Adrenal gland (tissue), 19 donors: ENCODE measurements around the gene ANKRD55. TPM values are rescaled to one million over a fixed set of nuclear protein-coding genes. Genes with fewer than 3 reads are reported as not detected.

ENCODE experiments used
- DNase-seq, 7 donors: peaks; one replicate each; pipeline ENCODE4 v3.0.0-alpha.2; 2019 to 2020
- H3K27ac ChIP-seq, 5 donors: fragments of 200-600 bp; sonication (generic) in 4 of 5; 1 replicate in 3 of 5; 2 replicates in 2 of 5; pipeline versions ENCODE4 v1.5.1 to v1.8.0; 2016 to 2020; ENCODE audit warnings: mild to moderate bottlenecking in 1 of 5
- H3K27me3 ChIP-seq: fragments of 200-600 bp; 2 replicates; pipeline ENCODE4 v1.8.0; 2021
- H3K36me3 ChIP-seq, 2 donors: fragments of 200-600 bp; replicated peaks in 1 of 2; 1 replicate in 1 of 2; 2 replicates in 1 of 2; pipeline versions ENCODE4 v1.5.1 to v1.8.0; 2018 to 2022
- H3K4me1 ChIP-seq, 2 donors: fragments of 200-600 bp; replicated peaks in 1 of 2; 1 replicate in 1 of 2; 2 replicates in 1 of 2; pipeline versions ENCODE4 v1.5.1 to v1.8.0; 2018 to 2021
- H3K4me3 ChIP-seq, 4 donors: fragments of 200-600 bp; sonication (generic) in 3 of 4; one replicate each; pipeline ENCODE4 v1.5.1; 2016 to 2018
- H3K9me3 ChIP-seq, 3 donors: fragments of 200-600 bp; sonication (generic) in 1 of 3; replicated peaks in 1 of 3; 1 replicate in 2 of 3; 2 replicates in 1 of 3; pipeline versions ENCODE4 v1.5.1 to v1.8.0; 2016 to 2021
- CTCF ChIP-seq, 6 experiments: fragments of 450-650 bp in 4 of 6; fragments of 200-600 bp in 2 of 6; sonication (generic) in 1 of 6; IDR thresholded peaks; 1 replicate in 5 of 6; 2 replicates in 1 of 6; pipeline versions ENCODE4 v1.5.1 to v1.8.0; 2016 to 2021; ENCODE audit warnings: antibody characterized with exemption in 6 of 6, mild to moderate bottlenecking in 2 of 6, moderate library complexity in 1 of 6
- POLR2A ChIP-seq, 2 donors: fragments of 450-650 bp; IDR thresholded peaks; one replicate each; pipeline ENCODE4 v1.6.1; 2017; ENCODE audit warnings: antibody characterized with exemption in 2 of 2, mild to moderate bottlenecking in 2 of 2, moderate library complexity in 1 of 2
- WGBS, 4 donors: extraction: QIAGEN DNeasy Blood & Tissue Kit in 2 of 4; methylation state at CpG; one replicate each; pipeline versions ENCODE4 v1.1.5 to v1.1.7; 2013 to 2017; 5-methylcytosine and 5-hydroxymethylcytosine counted together
- intact Hi-C, 2 donors: fragments of 100-400 bp; cut with DNase I; formaldehyde crosslinking; loops; one replicate each; pipeline versions ENCODE4 v1.14.1 to v1.15.0; 2022 to 2023
- long read RNA-seq, 10 donors: library from polyadenylated mRNA in 3 of 10; unstranded in 2 of 10; stranded (forward) in 1 of 10; transcript quantifications; one replicate each; pipeline ENCODE4 v2.0.0 and lab custom pipeline, GENCODE V29; 2021 to 2026
- polyA plus RNA-seq, 3 donors: library from polyadenylated mRNA; stranded (reverse); fragments of 200-250 nt in 2 of 3; fragments of 350-450 nt in 1 of 3; fragmentation: Illumina TruSeq in 1 of 3; extraction: RNeasy Lipid Tissue Mini Kit (QIAGEN cat#74804) in 1 of 3; gene quantifications; one replicate each; pipeline ENCODE4 v1.2.3, GENCODE V29; 2013 to 2014
- total RNA-seq, 9 donors: library from RNA; depleted of rRNA in 4 of 9; stranded (reverse); fragments of >200 nt in 4 of 9; fragments of 120-200 nt in 1 of 9; fragmentation: NEBNext Ultra II Directional in 1 of 9; extraction: Animal tissue kit (Norgen Biotek cat#: 25700) in 1 of 9; gene quantifications; one replicate each; pipeline versions ENCODE4 v1.1.0 to v1.2.4, GENCODE V29; 2013 to 2023
- donor health status: healthy with polysubstance abuse.
- donor health status: Bipolar disorder and iron deficiency.
- donor health status: DM: yes; HTN: yes; CAD: no.
- donor health status: DM: no; HTN: no; CAD: no.
- donor health status: DM: no; HTN: no; CAD: no.
- donor health status: DM: yes; HTN: yes; CAD: no.

Gene ANKRD55
- total RNA-seq (under 1 TPM in 6 of 9 donors, not detected in 3; 0.11 to 0.81 (median 0.32) TPM), polyA plus RNA-seq (under 1 TPM in 2 of 3 donors, not detected in 1; 0.03 to 0.31 TPM)
- long read RNA-seq, donor 1: 0 reads
- long read RNA-seq, donor 2: 0 reads
- long read RNA-seq, donor 3: 0 reads
- long read RNA-seq, donor 4, partial matches to known transcripts: 0 of 3 reads
- long read RNA-seq, donor 4, other reads (novel, unspliced or antisense): 3 of 3 reads
- long read RNA-seq, donor 5: 0 reads
- long read RNA-seq, donor 6: 0 reads
- long read RNA-seq, donor 7: 0 reads
- long read RNA-seq, donor 8: 0 reads
- long read RNA-seq, donor 9: 0 reads
- long read RNA-seq, donor 10: 0 reads

DNA sequence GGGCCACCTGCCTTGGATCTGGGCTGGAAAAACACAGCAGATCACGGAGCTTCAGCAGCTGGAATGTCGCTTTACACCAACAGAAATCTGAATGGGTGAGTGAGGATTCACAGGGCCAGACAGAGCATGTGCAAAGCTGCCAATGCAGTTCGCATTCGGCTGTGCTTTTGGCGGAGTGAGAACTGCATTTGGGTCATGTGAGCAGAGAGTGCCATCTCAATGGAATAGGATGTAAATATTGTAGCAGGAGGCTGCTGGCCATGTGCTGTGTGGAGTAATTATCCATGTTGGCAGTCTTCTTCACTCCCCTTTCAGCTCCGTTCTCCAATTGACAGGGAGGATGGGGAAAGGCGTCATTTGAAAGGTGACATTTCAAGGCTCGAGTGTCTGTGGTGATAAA is at the start of gene ANKRD55:
TSS of gene ANKRD55 (minus strand) at position 101 of the 400 bp plus-strand sequence. CDS start 417 bp downstream, outside the sequence.
- TF ChIP-seq CTCF (IDR thresholded peaks at IDR 0.05) (no peak), POLR2A (IDR thresholded peaks at IDR 0.05) (no peak)
- no peaks in the 10 kb centered on the region for H3K36me3 ChIP-seq
- no peak within 1 kb of the TSS for H3K4me3 ChIP-seq
- DNase-seq: no peak
- WGBS, 4 donors: 50 to 64% (median 61%) methylated on average over 8 of the region's 8 CpGs
- intact Hi-C loops: no loop called here
- H3K9me3 ChIP-seq: no peaks in the 10 kb centered on the region
- H3K27ac ChIP-seq: no peak within 1 kb of the TSS
- H3K27me3 ChIP-seq: no peaks in the 10 kb centered on the region
- H3K4me1 ChIP-seq: no peaks in the 10 kb centered on the region

- TF ChIP-seq CTCF (IDR thresholded peaks at IDR 0.05) (no peak), POLR2A (IDR thresholded peaks at IDR 0.05) (no peak)
- no peak for DNase-seq
- intact Hi-C loops: no loop called here
- no peaks in the 10 kb centered on the region for H3K27me3 ChIP-seq
- H3K36me3 ChIP-seq: no peaks in the 10 kb centered on the region
- peaks cover 0 to 8% of the 10 kb centered on the region in 2 donors for H3K4me1 ChIP-seq
- H3K9me3 ChIP-seq: no peaks in the 10 kb centered on the region
- H3K27ac ChIP-seq: no peak overlapping the region
- no peak overlapping the region for H3K4me3 ChIP-seq
- WGBS, 4 donors: 84 to 98% (median 94%) methylated on average over 1 of the region's 1 CpG
These were observed 49.1 kb upstream of the ANKRD55 start for GRCh38 chr5:56282216-56282615.

DNA sequence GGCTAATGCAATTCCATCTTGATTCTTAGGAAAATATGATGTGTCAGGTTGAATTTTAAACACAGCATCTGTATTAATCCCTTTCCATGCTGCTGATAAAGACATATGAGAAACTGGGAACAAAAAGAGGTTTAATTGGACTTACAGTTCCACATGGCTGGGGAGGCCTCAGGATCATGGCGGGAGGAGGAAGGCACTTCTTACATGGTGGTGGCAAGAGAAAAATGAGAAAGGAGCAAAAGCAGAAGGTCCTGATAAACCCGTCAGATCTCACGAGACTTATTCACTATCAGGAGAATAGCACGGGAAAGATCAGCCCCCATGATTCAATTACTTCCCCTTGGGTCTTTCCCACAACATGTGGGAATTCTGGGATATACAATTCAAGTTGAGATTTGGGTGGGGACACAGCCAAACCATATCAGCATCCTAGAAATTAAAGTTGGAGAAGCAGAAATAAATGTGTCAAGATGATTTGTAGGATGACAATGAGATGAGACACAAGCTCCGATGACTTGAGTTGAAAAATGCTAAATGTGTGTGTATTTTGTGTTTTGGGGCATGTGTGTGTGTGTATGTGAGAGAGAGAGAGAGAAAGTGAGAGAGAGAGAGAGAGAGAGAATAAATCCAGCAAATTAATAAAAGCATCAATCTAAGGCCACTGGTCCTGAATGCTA is 48.5 kb upstream of the ANKRD55 start:
- no peaks in the 10 kb centered on the region for H3K9me3 ChIP-seq
- no peaks in the 10 kb centered on the region for H3K27me3 ChIP-seq
- no peaks in the 10 kb centered on the region for H3K36me3 ChIP-seq
- WGBS, 4 donors: 65 to 88% (median 79%) methylated on average over 5 of the region's 5 CpGs
- DNase-seq: no peak
- H3K4me1 ChIP-seq: peaks cover 0 to 8% of the 10 kb centered on the region in 2 donors
- TF ChIP-seq POLR2A (IDR thresholded peaks at IDR 0.05): no peak
- TF ChIP-seq CTCF (IDR thresholded peaks at IDR 0.05): no peak
- no peak overlapping the region for H3K27ac ChIP-seq
- intact Hi-C loops: no loop called here
- H3K4me3 ChIP-seq: no peak overlapping the region

- no peak overlapping the region for H3K4me3 ChIP-seq
- H3K4me1 ChIP-seq: peaks cover 0 to 8% of the 10 kb centered on the region in 2 donors
- peak overlapping the region in 1 of 5 donors; percentile 29 for H3K27ac ChIP-seq
- WGBS, 4 donors: 3 to 58% (median 27%) methylated on average over 2 of the region's 2 CpGs
- no peaks in the 10 kb centered on the region for H3K9me3 ChIP-seq
- H3K27me3 ChIP-seq: no peaks in the 10 kb centered on the region
- intact Hi-C loops: loop anchor here (10.0 kb wide), 3 partner anchors 205 to 995 kb away; no protein-coding TSS in a partner anchor
- TF ChIP-seq CTCF (IDR thresholded peaks at IDR 0.05) (no peak), POLR2A (IDR thresholded peaks at IDR 0.05) (no peak)
- peak in 3 of 7 donors; percentile 13 to 68 (median 48) for DNase-seq
- H3K36me3 ChIP-seq: no peaks in the 10 kb centered on the region
These were observed 46.8 kb upstream of the ANKRD55 start for GRCh38 chr5:56279979-56280378.
